Right lung (tissue), 5 donors: ENCODE results near the gene ZFHX3. TPM values are rescaled to one million over a fixed set of nuclear protein-coding genes. Genes with fewer than 3 reads are reported as not detected.
"Not testable (repeated sequence)": the region's sequence is repeated elsewhere in the genome, so short reads cannot be mapped to it uniquely, and the experiment has no call there.

ENCODE experiments used
- DNase-seq, 2 donors: peaks; one replicate each; pipeline ENCODE4 v3.0.0-alpha.2; 2013
- polyA plus RNA-seq, 5 donors: library from polyadenylated mRNA; unstranded; fragments of 120-200 nt; gene quantifications; one replicate each; pipeline versions ENCODE4 v1.2.1 to v1.2.3, GENCODE V29; 2013; ENCODE audit warnings: inconsistent platforms in 1 of 5, low replicate concordance in 1 of 5; ENCODE audit not compliant: insufficient read length in 5 of 5, insufficient read depth in 1 of 5

Gene ZFHX3
- polyA plus RNA-seq, 5 donors, result 20.7 to 34.7 (median 26.6) TPM

- DNase-seq, result no peak
Observed at GRCh38 chr16:73022534-73022933, 25.4 kb downstream of the ZFHX3 start.

GRCh38 chr16:73021866-73022495 lies 25.9 kb downstream of the ZFHX3 start:
- DNase-seq, result no peak

- DNase-seq, result no peak
Observed at GRCh38 chr16:73020409-73020884, 27.5 kb downstream of the ZFHX3 start.

GRCh38 chr16:73019457-73020362 lies 28.2 kb downstream of the ZFHX3 start:
- no peak for DNase-seq

GRCh38 chr16:73018821-73019456 lies 29.0 kb downstream of the ZFHX3 start:
- DNase-seq, result no peak

- DNase-seq, result no peak
Observed at GRCh38 chr16:73017321-73017720, 30.6 kb downstream of the ZFHX3 start.

- no peak for DNase-seq
Observed at GRCh38 chr16:73016488-73016830, 31.5 kb downstream of the ZFHX3 start.

- DNase-seq, result no peak
Observed at GRCh38 chr16:73015612-73016487, 32.1 kb downstream of the ZFHX3 start.

- no peak for DNase-seq
Observed at GRCh38 chr16:73014768-73015167, 33.2 kb downstream of the ZFHX3 start.

- no peak for DNase-seq
Observed at GRCh38 chr16:73013974-73014373, 34.0 kb downstream of the ZFHX3 start.

GRCh38 chr16:73012341-73012740 lies 35.6 kb downstream of the ZFHX3 start:
- DNase-seq, result no peak

- DNase-seq, result no peak
Observed at GRCh38 chr16:73011926-73012325, 36.0 kb downstream of the ZFHX3 start.

- no peak for DNase-seq
Observed at GRCh38 chr16:73010150-73010676, 37.7 kb downstream of the ZFHX3 start.

- DNase-seq, result not testable (repeated sequence)
Observed at GRCh38 chr16:73009710-73010109, 38.2 kb downstream of the ZFHX3 start.

- no peak for DNase-seq
Observed at GRCh38 chr16:73006026-73006425, 41.9 kb downstream of the ZFHX3 start.

GRCh38 chr16:73002866-73003265 lies 45.1 kb downstream of the ZFHX3 start:
- DNase-seq, result no peak

GRCh38 chr16:73000907-73001521 lies 46.9 kb downstream of the ZFHX3 start:
- DNase-seq, result no peak

GRCh38 chr16:73000020-73000906 lies 47.7 kb downstream of the ZFHX3 start:
- DNase-seq, result no peak

- DNase-seq, result no peak
Observed at GRCh38 chr16:72999541-73000019, 48.3 kb downstream of the ZFHX3 start.

- DNase-seq, result peak; percentile 70 to 73
Observed at GRCh38 chr16:72997141-72997542, 50.8 kb downstream of the ZFHX3 start.
